Neural progenitor cell (in vitro differentiated cells): Measurements from ENCODE around the gene ZFHX3.

Experiments used
- CTCF ChIP-seq: fragments of 200-600 bp; sonication (generic); IDR thresholded peaks from 2 replicates; pipeline ENCODE4 v1.5.1; 2017; ENCODE audit warnings: antibody characterized with exemption, mild to moderate bottlenecking
- EZH2 ChIP-seq: fragments of 200-600 bp; sonication (generic); IDR thresholded peaks from 2 replicates; pipeline ENCODE4 v1.6.1; 2017; ENCODE audit warnings: antibody characterized with exemption, mild to moderate bottlenecking, moderate library complexity
- EZH2phosphoT487 ChIP-seq: fragments of 200-600 bp; sonication (generic); IDR thresholded peaks from 2 replicates; pipeline ENCODE4 v1.6.1; 2017; ENCODE audit warnings: antibody characterized with exemption

DNA sequence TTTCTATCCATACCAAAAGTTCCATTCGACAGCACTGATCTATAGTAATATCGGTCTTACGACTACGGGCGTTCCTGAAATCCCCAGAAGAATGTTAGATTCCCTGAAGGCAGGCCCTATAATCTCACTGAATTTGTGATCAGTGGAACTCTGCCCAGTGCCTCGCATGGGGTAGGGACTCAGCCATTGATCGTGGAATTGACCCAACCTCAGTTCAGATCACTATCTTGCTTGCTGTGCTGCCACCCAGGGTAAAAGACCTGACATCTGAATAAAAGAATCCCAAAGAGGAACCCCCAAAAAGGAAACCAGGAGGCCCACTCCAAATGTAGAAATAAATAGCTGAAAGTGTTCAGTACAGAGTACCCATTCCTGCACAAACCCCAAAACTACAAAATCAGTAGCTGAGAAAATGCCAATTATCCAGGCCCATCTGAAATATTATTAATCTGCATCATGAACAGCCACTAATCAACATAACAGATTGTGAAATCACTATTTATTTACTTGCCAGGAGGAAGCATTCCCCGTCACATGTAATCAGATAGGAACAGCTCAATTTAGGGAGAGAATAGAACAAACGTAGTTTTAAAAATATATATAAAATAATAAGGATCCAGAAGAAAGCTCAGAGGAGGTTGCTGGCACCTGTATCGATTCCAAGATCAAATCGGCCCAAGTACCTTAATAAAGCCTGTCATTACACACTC lies 221.9 kb downstream of the ZFHX3 start:
- TF ChIP-seq CTCF (no peak), EZH2 (no peak), EZH2phosphoT487 (no peak)
